Stimulated activated naive B cell treated with anti-CD40 and anti-IgM and Interleukin-4, amounts not matched to agents 10 μg/mL and 1 μg/mL and 100 μg/mL, for 72 hours (primary cell): ENCODE results near the gene CMKLR1.

Experiments
- ATAC-seq, 2 donors: fragments of 150-1000 bp; cut with Tn5 transposase; replicated peaks; 2 replicates each; pipeline ENCODE4 v1.10.0; 2021; ENCODE audit warnings: moderate library complexity in 1 of 2
- DNase-seq: peaks from one replicate; pipeline ENCODE4 v3.0.0; 2021
- H3K27ac Mint-ChIP-seq: one replicate; pipeline ENCODE4 v1.8.0; 2022; ENCODE audit warnings: mild to moderate bottlenecking, mixed read lengths
- H3K27me3 Mint-ChIP-seq, 2 donors: one replicate each; pipeline ENCODE4 v1.8.0; 2022; ENCODE audit warnings: mixed read lengths in 2 of 2
- H3K36me3 Mint-ChIP-seq, 2 donors: one replicate each; pipeline ENCODE4 v1.8.0; 2022; ENCODE audit warnings: mixed read lengths in 2 of 2, mild to moderate bottlenecking in 1 of 2
- H3K4me1 Mint-ChIP-seq, 2 donors: one replicate each; pipeline ENCODE4 v1.8.0; 2022; ENCODE audit warnings: mixed read lengths in 2 of 2, mild to moderate bottlenecking in 1 of 2
- H3K4me3 Mint-ChIP-seq, 2 donors: one replicate each; pipeline ENCODE4 v1.8.0; 2022; ENCODE audit warnings: mild to moderate bottlenecking in 2 of 2, mixed read lengths in 2 of 2, moderate library complexity in 1 of 2
- H3K9me3 Mint-ChIP-seq, 2 donors: one replicate each; pipeline ENCODE4 v1.8.0; 2022; ENCODE audit warnings: mixed read lengths in 2 of 2, mild to moderate bottlenecking in 1 of 2

Gene CMKLR1

GRCh38 chr12:108370415-108370814, 31.3 kb upstream of the CMKLR1 start:
- ATAC-seq = no peak
- H3K4me1 Mint-ChIP-seq = no peaks in the 10 kb centered on the region
- DNase-seq = no peak
- peaks cover 18 to 20% of the 10 kb centered on the region in 2 donors for H3K9me3 Mint-ChIP-seq
- peaks cover 5 to 14% of the 10 kb centered on the region in 2 donors for H3K27me3 Mint-ChIP-seq
- no peak overlapping the region for H3K27ac Mint-ChIP-seq
- peaks cover 0 to 3% of the 10 kb centered on the region in 2 donors for H3K36me3 Mint-ChIP-seq
- H3K4me3 Mint-ChIP-seq = no peak overlapping the region

- peaks cover 0 to 3% of the 10 kb centered on the region in 2 donors for H3K36me3 Mint-ChIP-seq
- DNase-seq (no peak), ATAC-seq (no peak)
- peaks cover 5 to 14% of the 10 kb centered on the region in 2 donors for H3K27me3 Mint-ChIP-seq
- H3K4me1 Mint-ChIP-seq = no peaks in the 10 kb centered on the region
- peaks cover 17 to 18% of the 10 kb centered on the region in 2 donors for H3K9me3 Mint-ChIP-seq
- no peak overlapping the region for H3K4me3 Mint-ChIP-seq
- H3K27ac Mint-ChIP-seq = no peak overlapping the region
Measured at GRCh38 chr12:108369736-108370396, 30.8 kb upstream of the CMKLR1 start.

- ATAC-seq = no peak
- H3K27ac Mint-ChIP-seq = no peak overlapping the region
- H3K27me3 Mint-ChIP-seq = peaks cover 7 to 19% of the 10 kb centered on the region in 2 donors
- DNase-seq = no peak
- peaks cover 10 to 15% of the 10 kb centered on the region in 2 donors for H3K9me3 Mint-ChIP-seq
- H3K4me3 Mint-ChIP-seq = no peak overlapping the region
- no peaks in the 10 kb centered on the region for H3K4me1 Mint-ChIP-seq
- H3K36me3 Mint-ChIP-seq = no peaks in the 10 kb centered on the region
Measured at GRCh38 chr12:108368089-108368488, 29.0 kb upstream of the CMKLR1 start.

- no peaks in the 10 kb centered on the region for H3K36me3 Mint-ChIP-seq
- H3K27me3 Mint-ChIP-seq = peaks cover 12 to 23% of the 10 kb centered on the region in 2 donors
- DNase-seq = no peak
- ATAC-seq = no peak
- H3K4me1 Mint-ChIP-seq = no peaks in the 10 kb centered on the region
- H3K27ac Mint-ChIP-seq = no peak overlapping the region
- peaks cover 5 to 9% of the 10 kb centered on the region in 2 donors for H3K9me3 Mint-ChIP-seq
- no peak overlapping the region for H3K4me3 Mint-ChIP-seq
Measured at GRCh38 chr12:108367436-108367835, 28.3 kb upstream of the CMKLR1 start.

GRCh38 chr12:108365324-108365723, 26.2 kb upstream of the CMKLR1 start:
- Mint-ChIP-seq H3K27ac (no peak overlapping the region), H3K4me1 (peaks cover 6 to 8% of the 10 kb centered on the region in 2 donors), H3K4me3 (no peak overlapping the region), H3K36me3 (no peaks in the 10 kb centered on the region), H3K9me3 (peaks cover 5 to 7% of the 10 kb centered on the region in 2 donors), H3K27me3 (peaks cover 14 to 19% of the 10 kb centered on the region in 2 donors)
- DNase-seq (no peak), ATAC-seq (no peak)

GRCh38 chr12:108364879-108365278, 25.8 kb upstream of the CMKLR1 start:
- ATAC-seq = no peak
- DNase-seq = no peak
- H3K9me3 Mint-ChIP-seq = peaks cover 5 to 7% of the 10 kb centered on the region in 2 donors
- peaks cover 14 to 19% of the 10 kb centered on the region in 2 donors for H3K27me3 Mint-ChIP-seq
- H3K36me3 Mint-ChIP-seq = no peaks in the 10 kb centered on the region
- no peak overlapping the region for H3K27ac Mint-ChIP-seq
- H3K4me3 Mint-ChIP-seq = no peak overlapping the region
- peaks cover 9% of the 10 kb centered on the region in 2 donors for H3K4me1 Mint-ChIP-seq

- Mint-ChIP-seq H3K4me3 (no peak overlapping the region), H3K9me3 (peaks cover 5 to 7% of the 10 kb centered on the region in 2 donors), H3K27ac (no peak overlapping the region), H3K27me3 (peaks cover 22 to 24% of the 10 kb centered on the region in 2 donors), H3K4me1 (peaks cover 9% of the 10 kb centered on the region in 2 donors), H3K36me3 (no peaks in the 10 kb centered on the region)
- DNase-seq = no peak
- ATAC-seq = no peak
Measured at GRCh38 chr12:108363565-108363964, 24.5 kb upstream of the CMKLR1 start.

GRCh38 chr12:108363165-108363564, 24.1 kb upstream of the CMKLR1 start:
- no peak overlapping the region for H3K27ac Mint-ChIP-seq
- ATAC-seq (no peak), DNase-seq (no peak)
- peaks cover 5 to 7% of the 10 kb centered on the region in 2 donors for H3K9me3 Mint-ChIP-seq
- H3K4me1 Mint-ChIP-seq = peaks cover 9% of the 10 kb centered on the region in 2 donors
- no peak overlapping the region for H3K4me3 Mint-ChIP-seq
- H3K27me3 Mint-ChIP-seq = peaks cover 26 to 28% of the 10 kb centered on the region in 2 donors
- no peaks in the 10 kb centered on the region for H3K36me3 Mint-ChIP-seq

- peaks cover 9 to 13% of the 10 kb centered on the region in 2 donors for H3K4me1 Mint-ChIP-seq
- DNase-seq (no peak), ATAC-seq (no peak)
- H3K36me3 Mint-ChIP-seq = no peaks in the 10 kb centered on the region
- H3K27me3 Mint-ChIP-seq = peaks cover 31 to 32% of the 10 kb centered on the region in 2 donors
- no peak overlapping the region for H3K4me3 Mint-ChIP-seq
- H3K27ac Mint-ChIP-seq = no peak overlapping the region
- H3K9me3 Mint-ChIP-seq = peaks cover 5 to 7% of the 10 kb centered on the region in 2 donors
Measured at GRCh38 chr12:108361606-108362005, 22.5 kb upstream of the CMKLR1 start.

GRCh38 chr12:108360487-108360886, 21.4 kb upstream of the CMKLR1 start:
- peak; percentile 93 to 97 for ATAC-seq
- Mint-ChIP-seq H3K9me3 (peaks cover 5 to 7% of the 10 kb centered on the region in 2 donors), H3K4me1 (peaks cover 9 to 13% of the 10 kb centered on the region in 2 donors), H3K27ac (no peak overlapping the region), H3K4me3 (no peak overlapping the region), H3K36me3 (no peaks in the 10 kb centered on the region), H3K27me3 (peaks cover 24 to 38% of the 10 kb centered on the region in 2 donors)
- peak; percentile 78 for DNase-seq

- H3K4me3 Mint-ChIP-seq = no peak overlapping the region
- H3K27ac Mint-ChIP-seq = no peak overlapping the region
- H3K4me1 Mint-ChIP-seq = peaks cover 9 to 13% of the 10 kb centered on the region in 2 donors
- ATAC-seq = no peak
- no peak for DNase-seq
- no peaks in the 10 kb centered on the region for H3K36me3 Mint-ChIP-seq
- peaks cover 29 to 39% of the 10 kb centered on the region in 2 donors for H3K27me3 Mint-ChIP-seq
- peaks cover 5 to 7% of the 10 kb centered on the region in 2 donors for H3K9me3 Mint-ChIP-seq
Measured at GRCh38 chr12:108360057-108360456, 20.9 kb upstream of the CMKLR1 start.

GRCh38 chr12:108358580-108358965, 19.5 kb upstream of the CMKLR1 start:
- Mint-ChIP-seq H3K36me3 (no peaks in the 10 kb centered on the region), H3K27me3 (peaks cover 31 to 36% of the 10 kb centered on the region in 2 donors), H3K4me1 (peaks cover 9 to 13% of the 10 kb centered on the region in 2 donors), H3K4me3 (no peak overlapping the region), H3K27ac (no peak overlapping the region), H3K9me3 (peaks cover 5 to 6% of the 10 kb centered on the region in 2 donors)
- DNase-seq (no peak), ATAC-seq (no peak)

GRCh38 chr12:108357834-108358579, 18.9 kb upstream of the CMKLR1 start:
- Mint-ChIP-seq H3K27ac (no peak overlapping the region), H3K4me1 (peaks cover 9 to 13% of the 10 kb centered on the region in 2 donors), H3K27me3 (peaks cover 31% of the 10 kb centered on the region in 2 donors), H3K9me3 (peaks cover 0 to 1% of the 10 kb centered on the region in 2 donors), H3K4me3 (no peak overlapping the region), H3K36me3 (no peaks in the 10 kb centered on the region)
- DNase-seq (no peak), ATAC-seq (peak; percentile 42 to 44)

GRCh38 chr12:108356835-108357806, 18.0 kb upstream of the CMKLR1 start:
- ATAC-seq (no peak), DNase-seq (no peak)
- H3K27me3 Mint-ChIP-seq = peaks cover 28 to 32% of the 10 kb centered on the region in 2 donors
- no peaks in the 10 kb centered on the region for H3K36me3 Mint-ChIP-seq
- H3K9me3 Mint-ChIP-seq = peaks cover 0 to 1% of the 10 kb centered on the region in 2 donors
- H3K4me1 Mint-ChIP-seq = peaks cover 9 to 13% of the 10 kb centered on the region in 2 donors
- H3K27ac Mint-ChIP-seq = no peak overlapping the region
- no peak overlapping the region for H3K4me3 Mint-ChIP-seq
